IMR-90 (cell line): ENCODE data around the gene KDM8. TPM values are rescaled to one million over a fixed set of nuclear protein-coding genes. Genes with fewer than 3 reads are reported as not detected.

ENCODE experiments used
- ATAC-seq: fragments of 200-7000 bp; cut with Tn5 transposase; 2 replicates; pipeline ENCODE4 v1.9.1; 2020; ENCODE audit warnings: low read depth, mild to moderate bottlenecking, moderate library complexity
- BruUV-seq: library from RNA; stranded (reverse); fragments of 400-500 nt; replicated peaks from 2 replicates; lab custom pipeline; 2021; lab: Mats Ljungman, UMichigan
- CTCF ChIA-PET: fragments of 300-600 bp; formaldehyde crosslinking; extraction: SDS; loops from one replicate; lab custom pipeline; 2021; ENCODE audit warnings: antibody characterized with exemption; lab: Yijun Ruan, JAX
- POLR2A ChIA-PET: fragments of 300-600 bp; sonication (Branson Sonifier 250); formaldehyde crosslinking; loops from one replicate; lab custom pipeline; 2022; ENCODE audit warnings: antibody characterized with exemption; ENCODE audit not compliant: unreplicated experiment; lab: Charles Lee
- DNase-seq: peaks from one replicate; pipeline ENCODE4 v3.0.0; 2013
- H2AFZ ChIP-seq: replicated peaks from 2 replicates; pipeline ENCODE3; 2013; ENCODE audit warnings: low read length, mild to moderate bottlenecking; ENCODE audit not compliant: poor library complexity
- H2AK5ac ChIP-seq: 2 replicates; pipeline ENCODE4 v1.6.1; 2013; ENCODE audit warnings: low read depth, low read length, inconsistent platforms
- H2AK9ac ChIP-seq: replicated peaks from 2 replicates; pipeline ENCODE3; 2013; ENCODE audit warnings: mild to moderate bottlenecking, low read depth, low read length, moderate library complexity; ENCODE audit not compliant: poor library complexity
- H2BK120ac ChIP-seq: 2 replicates; pipeline ENCODE4 v1.6.1; 2013; ENCODE audit warnings: low read depth, low read length, inconsistent platforms
- H2BK15ac ChIP-seq: 3 replicates; pipeline ENCODE4 v1.6.1; 2013; ENCODE audit warnings: low read depth, low read length, inconsistent platforms
- H2BK20ac ChIP-seq: 2 replicates; pipeline ENCODE4 v1.6.1; 2013; ENCODE audit warnings: low read depth, mild to moderate bottlenecking, inconsistent platforms, low read length, moderate library complexity
- H2BK5ac ChIP-seq: 2 replicates; pipeline ENCODE4 v1.6.1; 2013; ENCODE audit warnings: mild to moderate bottlenecking, low read depth, low read length, inconsistent platforms; ENCODE audit not compliant: poor library complexity, severe bottlenecking
- H3K14ac ChIP-seq: replicated peaks from 2 replicates; pipeline ENCODE4 v1.6.1; 2013; ENCODE audit warnings: low read depth, low read length, inconsistent platforms
- H3K18ac ChIP-seq: 2 replicates; pipeline ENCODE4 v1.6.1; 2013; ENCODE audit warnings: low read depth, low read length, control low read depth
- H3K23ac ChIP-seq: 2 replicates; pipeline ENCODE4 v1.6.1; 2013; ENCODE audit warnings: low read depth, low read length, inconsistent platforms
- H3K27ac ChIP-seq: 2 replicates; pipeline ENCODE4 v1.5.1; 2013; ENCODE audit warnings: mild to moderate bottlenecking, control low read depth, low read length; ENCODE audit not compliant: insufficient read depth
- H3K27me3 ChIP-seq: 2 replicates; pipeline ENCODE4 v1.6.1; 2013; ENCODE audit warnings: low read length; ENCODE audit not compliant: control insufficient read depth, insufficient read depth
- H3K36me3 ChIP-seq: 2 replicates; pipeline ENCODE4 v1.6.1; 2013; ENCODE audit warnings: low read length, mixed read lengths; ENCODE audit not compliant: control insufficient read depth, insufficient read depth
- H3K4ac ChIP-seq: 2 replicates; pipeline ENCODE4 v1.6.1; 2013; ENCODE audit warnings: low read depth, low read length, inconsistent platforms
- H3K4me1 ChIP-seq: 2 replicates; pipeline ENCODE4 v1.6.1; 2013; ENCODE audit warnings: low read length, mixed read lengths; ENCODE audit not compliant: control insufficient read depth, insufficient read depth
- H3K4me2 ChIP-seq: 2 replicates; pipeline ENCODE4 v1.6.1; 2013; ENCODE audit warnings: low read depth, mild to moderate bottlenecking, control low read depth, low read length, moderate library complexity
- H3K4me3 ChIP-seq: 2 replicates; pipeline ENCODE4 v1.5.1; 2013; ENCODE audit warnings: low read depth, mild to moderate bottlenecking, control low read depth, low read length, moderate library complexity; ENCODE audit not compliant: insufficient read depth
- H3K56ac ChIP-seq: 2 replicates; pipeline ENCODE4 v1.6.1; 2013; ENCODE audit warnings: low read length, inconsistent platforms; ENCODE audit not compliant: insufficient read depth; ENCODE audit errors: extremely low read depth
- H3K79me1 ChIP-seq, 2 experiments: 2 replicates each; pipeline ENCODE4 v1.6.1; 2013; ENCODE audit warnings: low read length in 2 of 2, inconsistent platforms in 1 of 2, low read depth in 1 of 2
- H3K9ac ChIP-seq: 2 replicates; pipeline ENCODE4 v1.6.1; 2013; ENCODE audit warnings: low read depth, low read length, control low read depth
- H3K9me1 ChIP-seq: 2 replicates; pipeline ENCODE4 v1.6.1; 2013; ENCODE audit warnings: low read length, inconsistent platforms; ENCODE audit not compliant: insufficient read depth
- H3K9me3 ChIP-seq: 2 replicates; pipeline ENCODE4 v1.6.1; 2013; ENCODE audit warnings: low read length; ENCODE audit not compliant: control insufficient read depth, insufficient read depth
- H4K20me1 ChIP-seq: 2 replicates; pipeline ENCODE4 v1.6.1; 2013; ENCODE audit warnings: low read length, inconsistent platforms; ENCODE audit not compliant: insufficient read depth
- H4K5ac ChIP-seq: 2 replicates; pipeline ENCODE4 v1.6.1; 2013; ENCODE audit warnings: mild to moderate bottlenecking, low read depth, low read length, control low read depth
- H4K8ac ChIP-seq, 2 experiments: 2 replicates each; pipeline ENCODE4 v1.6.1; 2013; ENCODE audit warnings: low read depth in 2 of 2, low read length in 2 of 2, control low read depth in 1 of 2, inconsistent platforms in 1 of 2
- H4K91ac ChIP-seq: 2 replicates; pipeline ENCODE4 v1.6.1; 2013; ENCODE audit warnings: low read depth, low read length, inconsistent platforms; ENCODE audit not compliant: insufficient read depth
- CHD1 ChIP-seq: IDR thresholded peaks from 2 replicates; pipeline ENCODE4 v1.6.1; 2012; ENCODE audit warnings: low read depth, low read length, improper control_type of control experiment
- POLR2A ChIP-seq: IDR thresholded peaks from 2 replicates; pipeline ENCODE4 v1.6.1; 2012; ENCODE audit warnings: mild to moderate bottlenecking, low read depth, low read length
- RAD21 ChIP-seq: IDR thresholded peaks from 2 replicates; pipeline ENCODE4 v1.6.1; 2012; ENCODE audit warnings: low read length, improper control_type of control experiment
- USF2 ChIP-seq: fragments of 150-350 bp; IDR thresholded peaks from 2 replicates; pipeline ENCODE4 v1.6.1; 2017; ENCODE audit warnings: mild to moderate bottlenecking, antibody characterized with exemption, low read length, low read depth
- WGBS, 2 experiments: methylation state at CpG; one replicate each; pipeline versions ENCODE4 v1.1.5 to v1.1.7; 2013; ENCODE audit warnings: missing lambda C conversion rate in 2 of 2; ENCODE audit not compliant: insufficient read length in 1 of 2; ENCODE audit errors: extremely low coverage in 2 of 2; 5-methylcytosine and 5-hydroxymethylcytosine counted together
- dilution Hi-C: fragments of 300-500 bp; cut with HindIII; formaldehyde crosslinking; loops from one replicate; pipeline ENCODE4 v1.14.3; 2018; ENCODE audit warnings: low sequenced_read_pairs; ENCODE audit not compliant: unreplicated experiment
- in situ Hi-C: fragments of 300-500 bp; cut with MboI; formaldehyde crosslinking; loops from 3 replicates; pipeline ENCODE4 v1.14.3; 2019; ENCODE audit warnings: low sequenced_read_pairs, inconsistent platforms, mixed read lengths
- intact Hi-C: fragments of 100-400 bp; cut with micrococcal nuclease; formaldehyde crosslinking; loops from 2 replicates; pipeline ENCODE4 v1.10.0; 2022
- polyA plus RNA-seq, 3 experiments: library from polyadenylated mRNA; depleted of rRNA; stranded (reverse); fragments of >200 nt; gene quantifications; 2 replicates each; pipeline ENCODE4 v1.2.3, GENCODE V29; 2012; ENCODE audit warnings: low replicate concordance in 1 of 3
- total RNA-seq: library from RNA; depleted of rRNA; stranded (reverse); fragments of >200 nt; gene quantifications from 2 replicates; pipeline ENCODE4 v1.2.3, GENCODE V29; 2012

KDM8 gene
- total and polyA plus RNA-seq, 2 of the 4 experiments (the other 2 are of a cell fraction), result 3.2 to 3.8 TPM

GRCh38 chr16:27198451-27199234 lies 4.7 kb upstream of the KDM8 start:
- dilution Hi-C loops, result no loop called here
- no peak overlapping the region for H2BK5ac ChIP-seq
- H4K8ac ChIP-seq, result no peak overlapping the region
- H2BK120ac ChIP-seq, result no peak overlapping the region
- intact Hi-C loops, result no loop called here
- peaks cover 2% of the 10 kb centered on the region for H3K4me1 ChIP-seq
- no peak overlapping the region for H2BK20ac ChIP-seq
- 82% methylated on average over 6 of the region's 12 CpGs; no CpG with 5 or more reads in 1 of the 2 experiments for WGBS, 2 experiments
- no peak overlapping the region for H3K18ac ChIP-seq
- no peak overlapping the region for H3K56ac ChIP-seq
- in situ Hi-C loops, result no loop called here
- H3K36me3 ChIP-seq, result no peaks in the 10 kb centered on the region
- peaks cover 20% of the 10 kb centered on the region for H3K27me3 ChIP-seq
- H3K9me3 ChIP-seq, result no peaks in the 10 kb centered on the region
- DNase-seq, result no peak
- H3K9me1 ChIP-seq, result peaks cover 3% of the 10 kb centered on the region
- H3K9ac ChIP-seq, result no peak overlapping the region
- H3K4me3 ChIP-seq, result no peak overlapping the region
- H4K20me1 ChIP-seq, result no peaks in the 10 kb centered on the region
- H3K27ac ChIP-seq, result no peak overlapping the region
- TF ChIP-seq USF2 (no peak), POLR2A (no peak), RAD21 (no peak), CHD1 (no peak)
- H4K5ac ChIP-seq, result no peak overlapping the region
- H3K4me2 ChIP-seq, result no peak overlapping the region
- H4K91ac ChIP-seq, result no peak overlapping the region
- H3K79me1 ChIP-seq, result peaks cover 4 to 6% of the 10 kb centered on the region in 2 experiments; a peak in 2 of 4 replicates
- no peak overlapping the region for H2AK9ac ChIP-seq
- no peak overlapping the region for H2AK5ac ChIP-seq
- no peak overlapping the region for H2AFZ ChIP-seq
- CTCF ChIA-PET, result interaction anchor here (0.6 kb wide), 1 partner anchor 170 kb away, joined by 5 read pairs; no protein-coding TSS in a partner anchor
- no peak overlapping the region for H2BK15ac ChIP-seq
- POLR2A ChIA-PET, result no interaction called here
- no peak overlapping the region for H3K23ac ChIP-seq
- H3K4ac ChIP-seq, result no peak overlapping the region
- ATAC-seq, result no peak
- no peak overlapping the region for H3K14ac ChIP-seq
- BruUV-seq, result no TSS peak
